GM21526 (cell line): ENCODE data around the gene SPOCK1.
"Not testable (repeated sequence)": the region's sequence is repeated elsewhere in the genome, so short reads cannot be mapped to it uniquely, and the experiment has no call there.

ENCODE experiments used
- ATAC-seq: cut with Tn5 transposase; IDR thresholded peaks from one replicate; pipeline ENCODE4 v1.9.1; 2021; ENCODE audit warnings: moderate library complexity; ENCODE audit not compliant: unreplicated experiment, low FRiP score

Gene SPOCK1

DNA sequence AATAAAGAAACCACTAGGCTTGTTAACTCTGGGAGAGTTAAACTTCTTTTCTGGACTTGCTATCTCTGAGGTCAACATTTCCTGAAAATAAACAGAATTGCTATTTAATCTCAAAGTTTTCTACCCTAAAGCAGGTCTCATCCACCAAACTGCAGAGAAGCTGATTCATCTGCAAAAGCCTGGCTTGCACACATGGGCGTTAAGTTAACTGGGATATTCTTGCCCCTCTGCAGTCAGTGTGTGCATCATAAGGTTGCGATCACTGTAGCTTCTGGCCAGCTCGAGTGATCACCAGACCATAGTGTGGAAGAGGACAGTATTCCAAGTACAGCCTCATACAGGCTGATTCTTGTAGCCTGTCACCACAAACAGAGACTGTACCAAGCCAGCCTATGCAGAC is 99.2 kb downstream of the SPOCK1 start:
- no peak for ATAC-seq

GRCh38 chr5:137398751-137399150 is 100.4 kb downstream of the SPOCK1 start:
- ATAC-seq: no peak

- ATAC-seq: no peak
Measured at GRCh38 chr5:137398154-137398553, 101.0 kb downstream of the SPOCK1 start.

DNA sequence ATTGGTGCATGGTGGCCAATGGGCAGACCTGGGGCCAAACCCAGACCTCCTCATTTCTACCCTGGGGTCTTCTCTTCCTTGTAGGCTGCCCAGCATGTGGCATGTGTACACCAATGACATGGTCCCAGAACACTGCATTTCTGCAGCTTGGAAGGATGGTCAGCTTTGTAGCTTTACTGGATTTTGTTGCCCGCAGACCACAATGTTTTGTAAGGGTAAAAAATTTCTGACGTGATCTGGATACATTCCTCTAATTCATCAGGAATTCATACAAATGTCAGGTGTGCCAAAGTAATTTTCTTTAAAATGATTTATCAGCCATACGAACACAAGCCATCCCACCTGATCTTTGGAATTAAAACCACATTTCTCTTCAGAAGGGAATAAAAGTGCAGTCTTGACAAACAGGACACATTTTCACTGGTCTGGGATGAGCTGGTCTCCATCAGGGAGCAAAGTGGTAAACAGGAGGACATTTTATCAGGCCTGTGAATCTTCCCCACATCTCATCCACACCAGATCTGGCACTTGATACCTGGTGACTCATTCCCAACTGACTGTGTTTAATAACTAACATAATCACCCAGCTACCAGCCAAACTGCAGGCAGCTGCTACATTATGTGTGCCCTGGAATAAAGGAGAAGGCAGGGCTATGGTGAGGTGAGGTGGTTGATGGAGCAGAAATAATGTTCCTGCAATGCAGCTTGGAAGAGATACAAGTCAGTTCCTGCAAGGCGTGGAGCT is 103.9 kb downstream of the SPOCK1 start:
- no peak for ATAC-seq

DNA sequence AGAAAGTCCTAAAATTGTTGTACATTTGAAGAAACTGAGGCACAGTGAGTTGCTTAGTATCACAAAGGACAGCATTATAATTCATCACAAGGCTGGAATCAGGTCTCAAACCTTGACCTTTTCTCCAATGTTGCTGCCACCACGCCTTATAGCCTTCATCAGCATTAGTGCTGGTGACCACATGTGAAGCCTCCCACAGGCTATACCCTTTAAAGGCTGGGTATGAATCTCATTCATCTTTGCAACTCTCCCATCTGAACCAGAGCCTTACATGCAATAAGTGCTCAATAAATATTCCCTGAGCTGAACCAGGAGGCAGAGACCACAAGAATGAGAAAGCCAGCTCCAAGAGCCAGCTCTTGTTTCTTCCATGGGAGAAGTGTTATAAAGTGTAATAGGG is 104.7 kb downstream of the SPOCK1 start:
- no peak for ATAC-seq

- ATAC-seq: no peak
Measured at GRCh38 chr5:137393196-137393993, 105.7 kb downstream of the SPOCK1 start.

GRCh38 chr5:137392261-137392660 is 106.9 kb downstream of the SPOCK1 start:
- ATAC-seq: no peak

DNA sequence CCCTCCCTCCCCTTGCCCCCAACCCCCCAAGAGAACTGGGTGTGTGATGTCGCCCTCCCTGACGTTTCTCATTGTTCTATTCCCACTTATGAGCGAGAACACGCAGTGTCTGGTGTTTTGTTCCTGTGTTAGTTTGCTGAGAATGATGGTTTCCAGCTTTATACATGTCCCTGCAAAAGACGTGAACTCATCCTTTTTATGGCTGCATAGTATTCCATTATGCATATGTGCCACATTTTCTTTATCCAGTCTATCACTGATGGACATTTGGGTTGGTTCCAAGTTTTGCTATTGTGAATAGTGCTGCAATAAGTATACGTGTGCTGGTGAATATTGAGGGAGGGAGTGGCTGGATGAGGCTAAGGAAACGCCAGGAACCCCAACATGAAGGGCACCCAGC is 108.1 kb downstream of the SPOCK1 start:
- ATAC-seq: not testable (repeated sequence)

DNA sequence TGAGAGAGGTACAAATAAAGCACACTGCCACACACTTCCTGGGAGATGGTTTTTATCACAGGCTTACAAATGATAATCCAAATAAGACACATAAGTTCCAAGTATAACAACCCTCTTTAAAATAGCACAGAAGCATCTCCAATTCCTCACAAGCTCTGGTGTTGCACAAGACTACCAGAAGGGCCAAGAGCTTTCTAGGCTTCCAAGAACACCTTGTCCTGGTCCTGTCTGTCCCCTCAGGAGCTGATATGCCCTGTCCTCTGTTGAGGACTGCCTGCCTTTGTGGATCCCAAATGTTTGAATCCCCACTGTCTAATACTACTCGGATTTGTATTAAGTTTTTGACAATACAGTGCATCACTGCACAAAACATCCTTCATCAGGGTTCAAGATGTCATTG is 110.1 kb downstream of the SPOCK1 start:
- no peak for ATAC-seq

GRCh38 chr5:137385064-137385463 is 114.1 kb downstream of the SPOCK1 start:
- no peak for ATAC-seq

DNA sequence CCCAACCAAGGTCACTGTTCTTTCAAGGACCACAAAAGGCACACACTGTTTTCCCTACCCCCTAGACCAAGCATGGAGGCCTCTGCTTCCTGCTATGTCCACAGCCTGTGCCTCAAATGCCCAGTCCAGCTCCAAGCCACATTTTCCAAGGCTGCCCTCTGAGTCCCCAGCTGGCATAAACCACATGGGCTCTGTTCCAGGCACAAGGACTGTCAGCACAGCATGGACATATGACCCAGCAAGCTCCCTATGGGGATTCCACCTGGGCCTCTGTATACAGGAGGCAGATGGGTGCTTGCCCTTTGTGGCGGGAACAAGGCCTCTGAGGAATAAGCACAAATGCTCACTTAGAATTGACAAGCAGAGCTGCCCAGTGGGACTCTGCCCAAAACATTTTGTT is 115.2 kb downstream of the SPOCK1 start:
- ATAC-seq: no peak

DNA sequence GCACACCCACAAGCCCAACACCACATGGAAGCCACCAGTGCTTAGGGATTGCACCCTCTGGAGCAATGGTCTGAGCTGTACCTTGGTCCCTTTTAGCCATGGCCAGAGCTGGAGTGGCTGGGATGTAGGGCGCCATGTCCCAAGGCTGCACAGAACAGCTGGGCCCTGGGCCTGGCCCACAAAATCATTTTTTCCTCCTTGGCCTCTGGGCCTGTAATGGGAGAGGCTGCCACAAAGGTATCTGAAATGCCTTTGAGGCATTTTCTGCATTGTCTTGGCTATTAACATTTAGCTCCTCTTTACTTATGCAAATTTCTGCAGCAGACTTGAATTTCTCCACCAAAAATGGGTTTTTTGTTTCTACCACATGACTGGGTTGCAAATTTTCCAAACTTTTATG is 117.6 kb downstream of the SPOCK1 start:
- no peak for ATAC-seq

DNA sequence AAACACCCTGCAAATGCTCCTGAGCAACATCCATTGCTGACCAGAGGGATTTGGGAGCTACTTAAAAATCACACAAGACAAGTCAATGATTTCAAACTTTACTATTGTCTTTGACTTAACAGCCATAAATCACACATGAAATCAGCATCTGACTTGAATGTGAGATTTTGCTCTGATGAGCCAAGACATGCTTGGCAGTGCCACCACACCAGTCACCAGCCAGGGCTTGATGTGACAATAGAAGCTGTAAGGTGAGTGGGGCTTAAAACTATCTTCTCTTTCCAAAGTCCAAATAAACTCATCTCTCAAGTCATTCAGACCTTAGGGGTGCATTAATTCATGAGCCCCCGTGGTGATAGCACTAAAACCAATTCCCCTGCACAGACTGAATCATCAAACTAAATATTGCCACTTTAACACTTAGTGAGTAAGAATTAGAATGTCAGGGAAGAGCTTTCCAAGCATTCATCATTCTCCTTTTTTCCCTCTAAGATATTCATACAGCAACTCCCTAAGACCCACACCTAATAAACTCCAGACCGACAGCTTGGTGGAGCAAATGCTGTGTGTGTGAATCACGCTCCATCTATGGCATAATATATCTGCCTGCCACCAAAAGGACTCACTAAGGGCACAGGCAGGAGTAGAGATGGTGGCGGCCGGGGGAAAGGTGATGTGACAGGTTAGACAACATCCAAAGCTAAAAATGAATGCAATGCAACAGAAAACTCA is 119.4 kb downstream of the SPOCK1 start:
- no peak for ATAC-seq

- no peak for ATAC-seq
Measured at GRCh38 chr5:137375741-137376526, 123.2 kb downstream of the SPOCK1 start.

DNA sequence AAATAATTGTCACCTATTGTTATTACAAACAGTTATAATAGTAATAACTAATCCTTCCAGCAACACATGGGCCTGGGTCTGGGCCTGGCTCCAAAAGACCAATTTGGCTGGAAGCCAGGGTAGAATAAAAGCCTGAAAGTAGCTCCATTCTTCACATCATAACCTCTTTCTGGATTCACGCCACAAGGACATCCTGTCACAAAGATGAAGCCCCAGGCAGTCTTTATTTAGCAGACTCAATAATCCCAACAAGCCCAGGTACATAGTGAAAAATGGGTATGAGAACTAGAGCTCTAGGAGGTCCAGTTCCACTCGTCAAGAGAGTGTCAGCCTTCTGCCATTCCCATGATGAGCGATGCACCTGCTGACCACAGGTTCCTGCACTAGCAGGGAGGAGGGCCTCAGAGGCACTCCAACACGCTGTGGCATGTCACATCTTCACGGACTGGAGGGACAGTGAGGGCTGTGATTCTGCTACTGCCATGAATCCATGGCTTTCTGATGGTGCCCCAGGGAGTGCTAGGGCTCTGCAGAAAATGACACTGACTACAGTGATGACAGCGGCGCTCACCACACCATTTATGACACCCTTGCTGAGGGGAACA is 124.9 kb downstream of the SPOCK1 start:
- no peak for ATAC-seq

DNA sequence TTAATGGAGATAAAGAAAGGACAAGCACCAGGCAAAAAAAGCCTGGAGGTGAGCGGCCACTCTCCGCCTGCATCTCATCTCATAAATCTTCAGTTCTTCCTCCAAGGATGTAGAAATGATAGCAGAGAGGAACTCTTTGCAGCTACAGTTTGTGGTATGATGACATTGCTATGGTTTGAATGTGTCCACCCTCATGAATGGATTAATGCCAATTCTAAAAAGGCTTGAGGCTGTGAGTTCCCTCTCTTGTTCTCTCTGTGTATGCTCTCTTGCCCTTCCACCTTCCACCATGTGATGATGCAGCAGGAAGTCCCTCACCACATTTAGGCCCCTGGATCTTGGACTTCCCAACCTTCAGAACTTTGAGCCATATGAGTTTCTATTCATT is 126.4 kb downstream of the SPOCK1 start:
- ATAC-seq: no peak

- ATAC-seq: no peak
Measured at GRCh38 chr5:137372016-137372772, 126.9 kb downstream of the SPOCK1 start.

DNA sequence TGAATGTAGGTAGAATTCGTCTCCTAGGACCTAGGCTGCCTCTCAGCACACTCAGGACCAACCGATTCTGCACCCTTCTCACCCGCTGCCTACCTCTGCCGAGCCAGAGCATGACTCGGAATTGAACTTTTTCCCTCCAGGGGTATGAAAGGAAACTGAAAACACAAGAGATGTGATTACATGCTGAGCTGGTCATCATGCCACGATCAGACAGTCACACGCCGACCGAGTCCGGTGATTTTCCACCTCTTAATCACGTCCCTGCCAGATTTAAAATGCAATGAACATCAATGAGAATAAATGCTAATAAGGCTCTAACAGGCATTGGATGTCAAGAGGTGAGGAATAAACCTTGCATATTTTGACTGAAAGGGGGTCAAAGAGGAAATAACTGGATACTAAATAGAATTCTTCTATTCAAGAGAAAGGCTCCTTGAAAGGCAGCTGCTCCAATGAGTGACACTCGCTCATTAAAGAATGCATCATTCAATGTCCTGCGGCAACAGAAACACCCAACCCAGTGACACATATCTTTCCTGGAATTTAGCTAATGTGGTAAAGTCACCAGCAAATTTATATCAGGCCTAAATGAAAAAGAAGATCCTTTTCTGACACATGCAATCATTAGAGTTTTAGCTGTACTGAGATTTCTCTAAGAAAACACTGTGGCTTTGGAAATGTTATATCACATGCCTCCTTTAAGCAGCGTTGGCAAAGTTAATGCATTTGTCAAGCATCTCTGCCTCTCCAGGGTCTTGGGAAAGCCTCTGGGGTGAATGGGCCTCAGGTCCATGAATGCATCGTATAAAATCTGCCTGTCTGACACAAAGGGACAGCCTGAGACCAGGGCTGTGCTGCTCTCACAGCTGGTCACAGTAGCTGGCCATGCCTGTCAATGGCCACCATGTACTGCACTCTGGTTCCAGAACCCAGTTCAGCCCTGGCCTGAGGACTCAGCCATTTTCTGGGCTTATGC is 128.7 kb downstream of the SPOCK1 start:
- no peak for ATAC-seq
